ENCODE data around the gene SLC37A4.
"Not testable (repeated sequence)": the region's sequence is repeated elsewhere in the genome, so short reads cannot be mapped to it uniquely, and the experiment has no call there.

The SLC37A4 gene

GRCh38 chr11:119041821-119042514, 11.3 kb upstream of the SLC37A4 start:
- no peak for DNase-seq (ENCODE audit: low read depth, low spot score)

- not testable (repeated sequence) for DNase-seq (ENCODE audit: low read depth, low spot score)
Observed at GRCh38 chr11:119039471-119039870, 8.8 kb upstream of the SLC37A4 start.

- no peak for DNase-seq (ENCODE audit: low read depth, low spot score)
Observed at GRCh38 chr11:119038884-119039283, 8.2 kb upstream of the SLC37A4 start.

GRCh38 chr11:119034813-119035212, 4.1 kb upstream of the SLC37A4 start:
- no peak for DNase-seq (ENCODE audit: low read depth, low spot score)

- not testable (repeated sequence) for DNase-seq (ENCODE audit: low read depth, low spot score)
Observed at GRCh38 chr11:119033421-119033820, 2.7 kb upstream of the SLC37A4 start.

- no peak for DNase-seq (ENCODE audit: low read depth, low spot score)
Observed at GRCh38 chr11:119031912-119032280, 1.2 kb upstream of the SLC37A4 start.

GRCh38 chr11:119030029-119030328, 698 bp downstream of the SLC37A4 start:
- DNase-seq (ENCODE audit: low read depth, low spot score) = no peak

- no peak for DNase-seq (ENCODE audit: low read depth, low spot score)
Observed at GRCh38 chr11:119029340-119030028, 1.2 kb downstream of the SLC37A4 start.

GRCh38 chr11:119029069-119029339, 1.7 kb downstream of the SLC37A4 start:
- no peak for DNase-seq (ENCODE audit: low read depth, low spot score)

- no peak for DNase-seq (ENCODE audit: low read depth, low spot score)
Observed at GRCh38 chr11:119028346-119029068, 2.2 kb downstream of the SLC37A4 start.

GRCh38 chr11:119027561-119028345, 2.9 kb downstream of the SLC37A4 start:
- DNase-seq (ENCODE audit: low read depth, low spot score) = no peak

GRCh38 chr11:119026970-119027369, 3.7 kb downstream of the SLC37A4 start:
- DNase-seq (ENCODE audit: low read depth, low spot score) = no peak

- no peak for DNase-seq (ENCODE audit: low read depth, low spot score)
Observed at GRCh38 chr11:119025978-119026766, 4.5 kb downstream of the SLC37A4 start.

- DNase-seq (ENCODE audit: low read depth, low spot score) = no peak
Observed at GRCh38 chr11:119025541-119025940, 5.1 kb downstream of the SLC37A4 start.

- DNase-seq (ENCODE audit: low read depth, low spot score) = no peak
Observed at GRCh38 chr11:119025099-119025473, 5.6 kb downstream of the SLC37A4 start.

GRCh38 chr11:119024430-119025098, 6.1 kb downstream of the SLC37A4 start:
- DNase-seq (ENCODE audit: low read depth, low spot score) = no peak

GRCh38 chr11:119023741-119024140, 6.9 kb downstream of the SLC37A4 start:
- no peak for DNase-seq (ENCODE audit: low read depth, low spot score)

GRCh38 chr11:119021631-119022030, 9.0 kb downstream of the SLC37A4 start:
- DNase-seq (ENCODE audit: low read depth, low spot score) = no peak

- DNase-seq (ENCODE audit: low read depth, low spot score) = no peak
Observed at GRCh38 chr11:119019996-119020395, 10.7 kb downstream of the SLC37A4 start.

- peak; percentile 94 for DNase-seq (ENCODE audit: low read depth, low spot score)
Observed at GRCh38 chr11:119018074-119018938, 12.4 kb downstream of the SLC37A4 start, which contains the start of the genes RPS25 and TRAPPC4. RPS25 (minus strand) TSS chr11:119018343; CDS start chr11:119018284, 59 bp downstream. TRAPPC4 (plus strand) TSS chr11:119018766; CDS start chr11:119018796, 30 bp downstream.

Measured in iPS DF 19.7 (cell line).